Fibroblast of skin of left quadriceps (primary cell): ENCODE data around the gene SNCB.

ENCODE experiments used
- DNase-seq, 2 experiments: peaks; one replicate each; pipeline ENCODE4 v3.0.0-alpha.2; 2013; ENCODE audit warnings: low read depth in 2 of 2

SNCB gene

DNA sequence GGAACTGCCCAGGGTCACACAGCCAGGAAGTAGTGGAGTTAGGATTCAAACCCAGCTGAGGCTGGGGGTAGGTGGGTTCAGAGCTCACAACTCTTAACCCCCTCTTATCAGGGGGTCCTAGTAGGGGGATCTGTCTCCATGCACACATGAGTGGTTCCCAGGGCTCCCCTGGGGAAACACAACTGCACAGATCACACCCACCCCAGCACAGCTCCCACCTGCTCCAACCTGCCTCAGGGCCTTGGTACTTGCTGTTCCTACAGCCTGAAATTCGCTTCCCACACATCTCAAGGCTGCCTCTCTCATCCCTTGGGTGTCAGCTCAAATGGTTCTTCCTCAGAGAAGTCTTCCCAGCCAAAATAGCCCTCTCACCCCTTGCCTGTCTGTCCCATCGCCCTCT is 4.8 kb downstream of the SNCB start:
- DNase-seq = no peak

DNA sequence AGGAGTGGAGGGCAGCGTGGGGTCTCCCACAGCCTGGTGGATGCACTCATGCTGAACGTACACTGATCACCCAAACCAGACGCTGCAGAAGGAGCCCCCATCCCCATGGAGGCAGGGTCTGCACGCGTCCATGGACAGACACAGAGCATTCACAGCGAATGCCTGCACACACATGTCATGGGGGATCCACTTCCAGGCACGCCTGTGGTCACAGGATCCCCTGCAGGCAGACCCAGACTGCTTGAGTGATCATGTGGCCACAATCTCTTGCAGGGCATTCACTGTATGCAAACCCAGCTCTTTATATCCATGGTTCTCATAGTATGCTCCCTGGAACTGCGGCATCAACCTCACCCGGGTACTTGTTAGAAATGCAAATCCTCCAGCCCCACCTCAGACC is 5.4 kb downstream of the SNCB start:
- DNase-seq = no peak

DNA sequence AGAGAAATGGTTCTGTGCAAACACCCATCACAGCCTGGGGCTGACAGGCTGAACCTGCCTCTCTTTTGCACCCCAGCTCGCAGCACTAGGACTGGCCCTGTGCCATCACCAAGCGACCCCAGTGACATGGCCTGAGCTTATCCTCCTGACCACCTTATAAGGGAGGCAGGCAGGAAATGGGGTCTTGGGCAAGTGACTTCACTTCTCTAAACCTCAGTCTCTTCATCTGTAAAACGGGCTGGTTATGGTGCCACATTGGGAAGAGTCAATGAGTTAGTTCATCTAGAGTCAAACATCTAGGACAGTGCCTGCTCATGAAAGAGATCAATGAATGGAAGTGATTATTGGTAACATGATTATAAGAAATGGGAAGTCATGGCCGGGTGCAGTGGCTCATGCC is 6.2 kb downstream of the SNCB start:
- no peak for DNase-seq

DNA sequence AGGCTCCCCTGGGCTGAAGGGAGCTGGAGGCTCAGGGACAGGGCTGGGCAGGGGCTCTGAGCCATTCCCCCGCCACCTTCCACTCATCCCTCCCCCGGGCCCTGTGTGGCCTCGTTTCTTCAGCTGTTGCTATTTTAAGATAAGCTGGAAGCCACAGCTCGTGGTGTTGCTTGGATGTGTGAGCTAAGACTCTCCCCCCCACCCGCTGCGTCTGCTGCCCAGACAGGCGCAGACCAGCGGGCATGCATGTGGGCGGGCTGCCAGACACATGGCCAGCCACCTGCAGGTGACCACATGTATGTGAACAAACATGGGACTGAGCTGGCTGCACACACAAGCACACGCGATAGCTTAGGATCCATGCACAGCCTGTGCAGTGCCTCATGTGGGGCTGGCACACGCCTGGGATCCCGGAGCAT is 8.7 kb downstream of the SNCB start:
- DNase-seq = no peak

GRCh38 chr5:176620333-176620981 is 9.9 kb downstream of the SNCB start:
- DNase-seq = no peak

DNA sequence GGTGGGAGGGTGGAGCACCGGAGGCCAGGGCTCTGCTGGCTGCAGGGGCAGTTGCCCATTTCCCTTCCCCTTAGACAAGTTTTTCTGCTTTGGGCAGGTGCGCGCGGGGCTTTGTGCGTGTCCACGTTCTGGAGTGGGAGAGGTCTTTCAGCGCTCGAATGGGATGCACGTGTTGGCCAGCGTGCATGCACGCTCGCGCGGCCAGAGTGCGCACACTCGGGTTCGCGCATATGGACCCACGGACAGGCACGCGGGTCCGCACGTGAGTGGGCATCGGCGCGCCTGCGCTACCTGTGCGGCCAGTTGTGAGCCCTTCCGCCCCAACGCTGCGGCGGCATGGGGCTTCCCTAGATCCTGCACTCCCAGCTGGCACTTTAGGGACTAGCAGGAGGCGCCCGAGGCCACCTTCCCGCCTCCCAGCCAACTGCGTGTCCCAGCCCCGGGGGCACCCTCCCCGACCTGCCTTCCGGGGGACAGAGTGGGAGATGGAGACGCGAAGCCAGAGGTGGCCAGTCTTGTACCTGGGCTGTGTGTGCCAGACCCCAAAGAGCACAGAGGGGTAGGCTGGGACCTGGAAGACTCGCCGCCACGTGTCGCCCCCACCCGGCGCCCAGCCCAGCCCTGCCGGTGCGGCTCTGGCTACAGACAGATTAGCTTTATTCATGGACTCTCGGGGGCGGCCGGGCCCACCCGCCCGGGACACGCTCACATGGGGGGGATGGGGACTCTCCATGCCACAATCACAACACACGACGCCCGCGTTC is 10.6 kb downstream of the SNCB start:
- no peak for DNase-seq

DNA sequence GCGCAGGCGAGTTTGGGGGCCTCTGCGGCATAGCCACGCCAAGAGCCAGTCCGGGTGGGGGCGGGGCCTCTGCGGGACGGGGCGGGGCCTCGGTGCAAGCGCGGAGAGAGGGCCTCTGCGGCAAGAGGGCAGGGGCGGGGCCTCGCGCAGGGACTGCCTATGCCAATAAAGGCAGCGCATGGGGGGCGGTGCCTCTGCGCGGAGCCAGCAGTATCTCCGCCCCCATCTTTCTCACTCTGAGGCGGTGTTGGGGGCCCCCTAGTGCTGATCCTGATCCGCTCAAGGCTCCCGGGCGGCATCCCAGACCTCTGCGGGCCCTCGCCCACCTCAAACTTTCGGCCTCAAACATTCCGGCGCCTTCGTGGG is 11.1 kb downstream of the SNCB start:
- peak; percentile 72 to 73 for DNase-seq

GRCh38 chr5:176618783-176619182 is 11.6 kb downstream of the SNCB start:
- no peak for DNase-seq

- DNase-seq = no peak
Observed at GRCh38 chr5:176616511-176616910, 13.8 kb downstream of the SNCB start.

- peak in 1 of 2 experiments; percentile 43 for DNase-seq
Observed at GRCh38 chr5:176614805-176615478, 15.4 kb downstream of the SNCB start.

DNA sequence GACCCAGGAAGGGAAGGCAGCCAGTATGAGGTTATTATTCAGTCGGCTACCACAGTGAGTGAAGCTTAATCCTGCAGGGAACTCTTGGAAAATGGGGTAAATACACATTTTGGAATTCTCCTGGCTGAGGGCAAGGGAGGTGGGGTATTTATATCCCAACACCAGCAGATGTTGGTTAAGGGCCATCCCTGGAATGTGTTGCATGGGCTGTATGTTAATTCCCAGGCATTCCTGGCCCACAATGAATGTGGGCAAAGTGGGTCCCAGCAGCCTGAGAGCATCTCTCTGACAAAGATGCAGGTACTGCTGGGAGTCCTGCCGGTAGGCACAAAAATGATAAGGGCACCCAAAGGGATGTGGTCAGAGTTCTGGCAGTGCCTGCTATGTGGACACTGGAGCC is 17.5 kb downstream of the SNCB start:
- no peak for DNase-seq

DNA sequence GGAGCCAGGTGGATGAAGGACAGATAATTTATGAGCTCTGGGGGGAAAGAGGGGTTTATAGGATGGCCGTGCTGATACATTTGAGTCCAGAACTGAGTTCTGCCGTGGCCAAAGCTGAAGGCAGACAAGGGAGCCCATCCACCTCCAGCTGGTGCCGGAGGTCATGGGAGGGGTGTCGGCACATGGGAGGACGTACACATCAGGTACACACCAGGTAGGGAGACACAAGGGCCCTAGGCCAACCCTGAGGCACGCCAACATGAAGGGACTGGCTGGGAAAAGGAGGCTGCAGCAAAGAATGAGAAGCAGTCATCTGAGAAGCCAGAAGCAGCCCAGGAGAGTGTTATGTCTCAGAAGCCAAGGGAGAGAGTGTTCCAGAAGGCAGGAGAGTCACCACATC is 18.3 kb downstream of the SNCB start:
- DNase-seq = no peak

DNA sequence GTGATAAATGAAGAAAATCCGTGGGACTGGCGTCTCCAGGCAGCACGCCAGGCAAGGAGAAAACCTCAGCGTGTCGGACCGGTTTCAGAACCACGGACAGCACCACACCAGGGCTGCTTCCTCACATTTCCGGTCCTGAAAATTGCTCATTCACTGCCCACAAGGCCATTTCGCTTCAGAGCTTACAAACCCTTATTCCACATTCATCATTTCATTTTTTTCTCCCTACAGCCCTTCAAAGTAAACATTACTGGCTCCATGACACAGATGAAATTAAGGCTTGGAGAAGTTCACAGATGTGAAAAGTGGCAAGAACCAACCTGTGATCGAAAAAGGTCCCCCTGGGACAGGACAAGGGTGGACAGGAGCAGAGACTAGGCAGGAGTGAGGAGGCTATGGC is 18.9 kb downstream of the SNCB start:
- peak; percentile 57 to 59 for DNase-seq

GRCh38 chr5:176610435-176610773 is 19.9 kb downstream of the SNCB start:
- DNase-seq = no peak

- DNase-seq = no peak
Observed at GRCh38 chr5:176609724-176610434, 20.5 kb downstream of the SNCB start, which contains the start of gene GPRIN1. Gene GPRIN1, minus strand, starts transcription at chr5:176610156. Its CDS starts 10,322 bp downstream, at chr5:176599834.

DNA sequence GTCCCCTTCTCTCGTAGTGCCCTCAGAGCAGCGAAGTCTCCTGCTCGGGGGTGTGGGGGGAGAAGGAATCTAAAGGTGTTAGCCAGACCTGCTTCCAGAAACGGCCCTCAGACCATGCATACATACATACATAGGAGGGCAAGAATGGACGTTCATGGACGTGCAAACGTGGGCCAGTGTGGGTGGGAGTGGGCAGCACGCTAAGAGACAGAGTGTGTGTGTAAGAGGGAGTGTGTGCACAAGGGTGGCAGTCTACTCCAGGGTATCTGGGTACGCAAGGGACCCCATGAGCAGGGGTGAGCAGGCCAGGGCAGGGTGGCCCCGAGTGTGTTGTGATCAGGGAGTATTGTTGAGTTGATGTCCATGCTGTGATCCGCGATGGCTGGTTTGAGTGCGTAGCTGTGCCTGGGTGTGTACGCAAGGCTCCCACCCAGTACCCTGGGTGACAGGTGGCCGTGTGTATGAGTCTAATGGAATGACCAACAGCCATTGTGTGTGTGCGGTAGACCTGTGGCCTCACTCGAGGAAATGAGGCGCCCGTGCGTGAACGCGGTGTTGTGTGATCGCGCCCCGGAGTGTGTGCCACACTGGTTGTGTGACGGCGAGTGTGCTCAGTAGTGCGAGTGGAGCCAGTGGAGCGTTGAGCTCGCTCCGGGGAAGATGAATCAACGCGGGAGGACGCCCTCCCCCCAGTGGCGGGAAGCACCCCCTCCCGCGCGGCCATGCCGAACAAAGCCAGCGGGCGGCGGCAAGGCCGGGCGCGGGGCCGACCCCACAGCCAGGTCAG is 21.2 kb downstream of the SNCB start:
- no peak for DNase-seq

- no peak for DNase-seq
Observed at GRCh38 chr5:176608142-176608705, 22.1 kb downstream of the SNCB start.

- no peak for DNase-seq
Observed at GRCh38 chr5:176606875-176607274, 23.5 kb downstream of the SNCB start.

DNA sequence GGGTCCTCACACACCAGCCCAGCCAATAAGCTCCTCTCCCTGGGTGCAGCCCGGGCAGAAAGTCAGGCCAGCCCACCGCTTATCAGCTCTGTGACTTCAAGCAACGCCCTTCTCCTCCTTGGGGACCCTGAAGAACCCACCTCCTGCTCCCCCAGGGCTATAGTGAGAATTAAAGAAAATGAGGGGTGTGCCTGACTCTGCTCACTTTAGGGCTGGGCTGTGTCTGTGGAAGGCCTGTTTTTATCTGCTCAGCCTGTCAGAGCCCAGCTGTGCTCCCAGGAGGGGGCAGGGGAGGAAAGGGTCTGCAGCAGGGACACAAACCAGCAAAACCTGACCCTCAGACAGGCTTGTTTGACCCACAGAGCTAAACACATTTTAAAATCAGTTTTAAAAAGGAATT is 24.3 kb downstream of the SNCB start:
- DNase-seq = no peak

- DNase-seq = no peak
Observed at GRCh38 chr5:176603091-176603490, 27.2 kb downstream of the SNCB start.

DNA sequence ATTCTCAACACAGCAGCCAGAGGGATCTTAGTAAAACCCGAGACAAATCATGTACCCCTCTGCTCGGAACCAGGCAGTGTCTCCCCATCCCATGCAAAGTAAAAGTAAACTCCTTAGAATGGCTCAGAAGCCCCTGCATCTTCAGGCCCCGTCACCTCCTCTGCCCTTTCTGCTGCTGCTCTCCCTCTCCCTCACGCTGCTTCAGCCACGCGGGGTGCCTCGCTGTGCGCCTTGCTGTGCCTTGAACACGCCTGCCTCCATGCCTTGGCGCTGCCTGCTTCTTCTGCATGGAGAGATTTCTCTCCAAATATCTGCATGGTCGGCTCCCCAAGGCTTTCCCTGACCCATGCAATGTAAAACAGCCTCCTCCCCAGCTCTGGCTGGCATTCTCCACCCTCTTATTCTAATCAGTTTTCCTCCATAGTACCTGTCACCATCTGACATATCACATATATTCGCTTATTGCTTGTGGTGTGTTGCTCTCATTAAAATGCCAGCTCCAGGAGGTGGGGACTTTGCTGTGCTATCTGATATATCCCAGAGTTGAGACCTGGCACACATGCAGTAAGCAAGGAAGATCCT is 28.3 kb downstream of the SNCB start:
- no peak for DNase-seq
